HepG2 (cell line): Measurements from ENCODE around the gene ETV3L. TPM values are rescaled to one million over a fixed set of nuclear protein-coding genes. Genes with fewer than 3 reads are reported as not detected.

Source experiments
- ATAC-seq: fragments of 200-7000 bp; cut with Tn5 transposase; 3 replicates; pipeline ENCODE4 v1.9.1; 2020; ENCODE audit warnings: mild to moderate bottlenecking, moderate library complexity
- BruUV-seq: library from RNA; stranded (reverse); fragments of 400-500 nt; replicated peaks from 2 replicates; lab custom pipeline; 2021; lab: Mats Ljungman, UMichigan
- CTCF ChIA-PET: fragments of 300-600 bp; formaldehyde crosslinking; extraction: SDS; loops from one replicate; lab custom pipeline; 2021; ENCODE audit warnings: low total read pairs, inconsistent platforms, low intra/inter-chr PET ratio; lab: Yijun Ruan, JAX
- POLR2A ChIA-PET: fragments of 350-600 bp; sonication (Branson Sonifier 250); formaldehyde crosslinking; loops from one replicate; lab custom pipeline; 2020; ENCODE audit warnings: antibody characterized with exemption, inconsistent platforms; lab: Yijun Ruan, JAX
- DNase-seq: peaks from one replicate; pipeline ENCODE4 v3.0.0-alpha.2; 2015; ENCODE audit warnings: low spot score
- FAIRE-seq: peaks from 3 replicates; lab custom pipeline; 2011; peaks lifted over from hg19 to GRCh38; lab: Jason Lieb, UNC
- H2AFZ ChIP-seq: one replicate; pipeline ENCODE4 v1.6.1; 2011; ENCODE audit warnings: low read length, inconsistent platforms
- H3K27ac ChIP-seq: fragments of 300-600 bp; 3 replicates; pipeline ENCODE4 v1.8.0; 2011; ENCODE audit warnings: mixed run types, mild to moderate bottlenecking, mixed read lengths, low read length, inconsistent platforms; ENCODE audit not compliant: insufficient read depth; ENCODE audit errors: extremely low read length
- H3K27me3 ChIP-seq, 2 experiments: fragments of 200-600 bp in 1 of 2; 2 replicates in 1 of 2; 3 replicates in 1 of 2; pipeline versions ENCODE4 v1.6.0 to v1.8.0; 2011; ENCODE audit warnings: low read length in 2 of 2, mild to moderate bottlenecking in 2 of 2, moderate library complexity in 2 of 2, inconsistent platforms in 1 of 2; ENCODE audit not compliant: insufficient read depth in 2 of 2, control insufficient read depth in 1 of 2
- H3K36me3 ChIP-seq, 2 experiments: fragments of 200-600 bp in 1 of 2; replicated peaks in 1 of 2; 2 replicates in 1 of 2; 3 replicates in 1 of 2; pipeline versions ENCODE4 v1.5.1 to v1.8.0; 2011; ENCODE audit warnings: low read length in 2 of 2, inconsistent platforms in 1 of 2; ENCODE audit not compliant: insufficient read depth in 2 of 2, control insufficient read depth in 1 of 2
- H3K4me1 ChIP-seq: 2 replicates; pipeline ENCODE4 v1.5.1; 2012; ENCODE audit warnings: low read length, inconsistent platforms; ENCODE audit not compliant: insufficient read depth
- H3K4me2 ChIP-seq: 2 replicates; pipeline ENCODE4 v1.6.0; 2011; ENCODE audit warnings: low read depth, low read length, inconsistent platforms
- H3K4me3 ChIP-seq, 3 experiments: fragments of 200-600 bp in 1 of 3; sonication (generic), shearing (Covaris generic) in 1 of 3; replicated peaks in 1 of 3; 2 replicates each; pipeline ENCODE4 v1.5.1; 2011 to 2016; ENCODE audit warnings: low read length in 3 of 3, inconsistent platforms in 2 of 3, low read depth in 2 of 3, mild to moderate bottlenecking in 2 of 3, control low read depth in 1 of 3, mixed read lengths in 1 of 3; ENCODE audit not compliant: insufficient read depth in 1 of 3
- H3K79me2 ChIP-seq: one replicate; pipeline ENCODE4 v1.6.1; 2011; ENCODE audit warnings: low read length, inconsistent platforms; ENCODE audit not compliant: insufficient read depth
- H3K9ac ChIP-seq: 2 replicates; pipeline ENCODE4 v1.6.0; 2011; ENCODE audit warnings: mild to moderate bottlenecking, low read depth, low read length, inconsistent platforms; ENCODE audit not compliant: insufficient read depth
- H3K9me3 ChIP-seq: 2 replicates; pipeline ENCODE4 v1.5.1; 2012; ENCODE audit warnings: mild to moderate bottlenecking, low read length
- H4K20me1 ChIP-seq: 2 replicates; pipeline ENCODE4 v1.6.0; 2011; ENCODE audit warnings: inconsistent platforms, mild to moderate bottlenecking, low read length, moderate library complexity; ENCODE audit not compliant: insufficient read depth
- ATF1 ChIP-seq: IDR thresholded peaks from 2 replicates; pipeline ENCODE4 v1.6.1; 2016; ENCODE audit warnings: mild to moderate bottlenecking, control low read depth
- FOXA3 ChIP-seq: IDR thresholded peaks from 2 replicates; pipeline ENCODE4 v1.6.1; 2016; ENCODE audit warnings: missing genetic modification reagents, missing compliant biosample characterization
- KAT2B ChIP-seq: fragments of 150-350 bp; IDR thresholded peaks from 2 replicates; pipeline ENCODE4 v1.6.1; 2014; ENCODE audit warnings: low read depth, low read length, borderline replicate concordance
- RFX5 ChIP-seq: IDR thresholded peaks from 2 replicates; pipeline ENCODE4 v1.6.1; 2011; ENCODE audit warnings: low read depth, low read length, improper control_type of control experiment
- TARDBP ChIP-seq: sonication (generic); formaldehyde crosslinking; IDR thresholded peaks from 2 replicates; pipeline ENCODE4 v1.8.0; 2022; ENCODE audit warnings: mild to moderate bottlenecking, missing genetic modification reagents
- ZMAT3 ChIP-seq: sonication (generic); formaldehyde crosslinking; conservative IDR thresholded peaks from 2 replicates; pipeline ENCODE4 v1.7.0; 2021; ENCODE audit warnings: missing genetic modification reagents
- ZNF629 ChIP-seq: sonication (generic); formaldehyde crosslinking; conservative IDR thresholded peaks from 2 replicates; pipeline ENCODE4 v1.5.0; 2020; ENCODE audit warnings: missing genetic modification reagents
- ZNF709 ChIP-seq: sonication (generic); formaldehyde crosslinking; IDR thresholded peaks from 2 replicates; pipeline ENCODE4 v1.5.0; 2020; ENCODE audit warnings: mild to moderate bottlenecking, missing genetic modification reagents
- WGBS: methylation state at CpG from one replicate; pipeline ENCODE4 v1.1.6; 2017; ENCODE audit warnings: low lambda C conversion rate; 5-methylcytosine and 5-hydroxymethylcytosine counted together
- in situ Hi-C: cut with HindIII; loops from 2 replicates; pipeline ENCODE4 v1.10.0; 2017; ENCODE audit warnings: low pct_unique_long_range_greater_than_20kb; ENCODE audit not compliant: extremely low pct_ligation_motif_present
- intact Hi-C: fragments of 100-400 bp; cut with micrococcal nuclease; formaldehyde crosslinking; loops from one replicate; pipeline ENCODE4 v1.10.0; 2022; ENCODE audit not compliant: unreplicated experiment
- polyA plus RNA-seq, 8 experiments: library from polyadenylated mRNA; depleted of rRNA in 3 of 8; stranded (reverse) in 7 of 8; unstranded in 1 of 8; fragments of >200 nt; fragmentation: Illumina TruSeq in 4 of 8; extraction: Trizol in 4 of 8; gene quantifications; 2 replicates each; pipeline versions ENCODE4 v1.2.1 to v1.2.3, GENCODE V29; 2011 to 2016; ENCODE audit warnings: low read depth in 4 of 8, missing spikeins in 1 of 8, mixed read lengths in 1 of 8; ENCODE audit not compliant: insufficient read depth in 1 of 8
- total RNA-seq, 5 experiments: library from RNA; depleted of rRNA; stranded (reverse); fragments of >200 nt; fragmentation: Illumina TruSeq; extraction: Trizol; gene quantifications; 2 replicates each; pipeline ENCODE4 v1.2.3, GENCODE V29; 2016; ENCODE audit warnings: low read depth in 1 of 5
- TF ChIP-seq, protein P1 (sequence below): sonication (generic); formaldehyde crosslinking; IDR thresholded peaks from 2 replicates; pipeline ENCODE4 v1.5.1; 2020; ENCODE audit warnings: missing genetic modification reagents, mild to moderate bottlenecking, borderline replicate concordance
- TF ChIP-seq, protein P2 (sequence below): sonication (generic); formaldehyde crosslinking; IDR thresholded peaks from 2 replicates; pipeline ENCODE4 v1.4.0; 2020; ENCODE audit warnings: mild to moderate bottlenecking, low read depth, missing genetic modification reagents
- TF ChIP-seq, protein P3 (sequence below): sonication (generic); formaldehyde crosslinking; IDR thresholded peaks from 2 replicates; pipeline ENCODE4 v1.4.0; 2020; ENCODE audit warnings: missing genetic modification reagents
- TF ChIP-seq, protein P4 (sequence below): sonication (generic); formaldehyde crosslinking; IDR thresholded peaks from 2 replicates; pipeline ENCODE4 v1.4.0; 2020; ENCODE audit warnings: low read depth, missing genetic modification reagents

Gene ETV3L
- total and polyA plus RNA-seq, 2 of the 13 experiments (the other 11 are each of a cell fraction or from before 2014, with no cell fraction given), result not detected

DNA sequence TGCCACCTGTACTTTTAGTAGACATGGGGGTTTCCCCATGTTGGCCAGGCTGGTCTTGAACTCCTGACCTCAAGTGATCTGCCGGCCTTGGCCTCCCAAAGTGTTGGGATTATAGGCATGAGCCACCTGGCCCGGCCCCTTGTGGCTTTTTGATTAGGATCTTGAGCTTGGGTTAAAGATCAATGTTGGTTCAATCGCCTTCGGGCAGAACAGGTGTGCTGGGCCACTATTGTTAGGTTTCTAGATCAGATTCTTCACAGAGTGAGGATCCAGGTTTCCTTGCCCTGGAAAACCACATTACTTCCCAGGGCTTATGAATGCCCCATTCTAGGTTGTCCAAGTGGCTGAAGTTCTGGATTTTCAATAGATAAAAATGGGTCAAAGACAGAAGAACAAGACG, 32.5 kb upstream of the ETV3L start (continued):
- TF ChIP-seq FOXA3, result no peak
- no peak for TF ChIP-seq ATF1
- no peak for TF ChIP-seq ZMAT3 (CRISPR knock-in tag)
- no peak for TF ChIP-seq ZNF629 (CRISPR knock-in tag)
- TF ChIP-seq, protein P1, sequence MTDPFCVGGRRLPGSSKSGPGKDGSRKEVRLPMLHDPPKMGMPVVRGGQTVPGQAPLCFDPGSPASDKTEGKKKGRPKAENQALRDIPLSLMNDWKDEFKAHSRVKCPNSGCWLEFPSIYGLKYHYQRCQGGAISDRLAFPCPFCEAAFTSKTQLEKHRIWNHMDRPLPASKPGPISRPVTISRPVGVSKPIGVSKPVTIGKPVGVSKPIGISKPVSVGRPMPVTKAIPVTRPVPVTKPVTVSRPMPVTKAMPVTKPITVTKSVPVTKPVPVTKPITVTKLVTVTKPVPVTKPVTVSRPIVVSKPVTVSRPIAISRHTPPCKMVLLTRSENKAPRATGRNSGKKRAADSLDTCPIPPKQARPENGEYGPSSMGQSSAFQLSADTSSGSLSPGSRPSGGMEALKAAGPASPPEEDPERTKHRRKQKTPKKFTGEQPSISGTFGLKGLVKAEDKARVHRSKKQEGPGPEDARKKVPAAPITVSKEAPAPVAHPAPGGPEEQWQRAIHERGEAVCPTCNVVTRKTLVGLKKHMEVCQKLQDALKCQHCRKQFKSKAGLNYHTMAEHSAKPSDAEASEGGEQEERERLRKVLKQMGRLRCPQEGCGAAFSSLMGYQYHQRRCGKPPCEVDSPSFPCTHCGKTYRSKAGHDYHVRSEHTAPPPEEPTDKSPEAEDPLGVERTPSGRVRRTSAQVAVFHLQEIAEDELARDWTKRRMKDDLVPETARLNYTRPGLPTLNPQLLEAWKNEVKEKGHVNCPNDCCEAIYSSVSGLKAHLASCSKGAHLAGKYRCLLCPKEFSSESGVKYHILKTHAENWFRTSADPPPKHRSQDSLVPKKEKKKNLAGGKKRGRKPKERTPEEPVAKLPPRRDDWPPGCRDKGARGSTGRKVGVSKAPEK (CRISPR knock-in tag), result no peak

DNA sequence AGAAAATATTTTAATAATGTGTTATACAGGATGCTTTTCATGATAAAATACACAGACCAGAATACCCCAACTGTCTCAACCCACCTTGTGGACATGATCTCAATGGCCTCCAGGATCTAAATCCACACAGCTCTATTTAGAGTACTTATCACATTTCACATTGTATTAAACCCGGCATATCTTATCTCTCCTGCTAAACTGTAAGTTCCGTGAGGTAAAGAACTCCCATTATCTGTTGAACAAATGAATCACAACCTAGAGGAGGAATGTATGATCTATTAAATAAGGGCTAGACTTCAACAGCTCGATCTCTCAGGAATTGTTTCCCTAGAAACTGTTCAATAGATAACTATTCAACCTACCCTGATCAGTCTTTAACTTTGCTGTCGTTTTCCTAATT, 31.7 kb upstream of the ETV3L start:
- ChIA-PET CTCF (no interaction called here), POLR2A (no interaction called here)
- FAIRE-seq (no peak), ATAC-seq (no peak), DNase-seq (no peak)
- Histone ChIP-seq H3K36me3 (peaks cover 20 to 75% of the 10 kb centered on the region in 2 experiments), H3K79me2 (peaks cover 5% of the 10 kb centered on the region), H3K4me1 (peaks cover 12% of the 10 kb centered on the region), H2AFZ (no peak overlapping the region), H3K9me3 (no peaks in the 10 kb centered on the region), H4K20me1 (no peaks in the 10 kb centered on the region), H3K27me3 (no peaks in the 10 kb centered on the region), H3K4me2 (no peak overlapping the region), H3K4me3 (no peak overlapping the region), H3K9ac (no peak overlapping the region), H3K27ac (no peak overlapping the region)
- WGBS, result 95% methylated on average over 4 of the region's 4 CpGs
- intact Hi-C loops, result no loop called here
- no TSS peak for BruUV-seq
- in situ Hi-C loops, result no loop called here
- TF ChIP-seq, protein P2, sequence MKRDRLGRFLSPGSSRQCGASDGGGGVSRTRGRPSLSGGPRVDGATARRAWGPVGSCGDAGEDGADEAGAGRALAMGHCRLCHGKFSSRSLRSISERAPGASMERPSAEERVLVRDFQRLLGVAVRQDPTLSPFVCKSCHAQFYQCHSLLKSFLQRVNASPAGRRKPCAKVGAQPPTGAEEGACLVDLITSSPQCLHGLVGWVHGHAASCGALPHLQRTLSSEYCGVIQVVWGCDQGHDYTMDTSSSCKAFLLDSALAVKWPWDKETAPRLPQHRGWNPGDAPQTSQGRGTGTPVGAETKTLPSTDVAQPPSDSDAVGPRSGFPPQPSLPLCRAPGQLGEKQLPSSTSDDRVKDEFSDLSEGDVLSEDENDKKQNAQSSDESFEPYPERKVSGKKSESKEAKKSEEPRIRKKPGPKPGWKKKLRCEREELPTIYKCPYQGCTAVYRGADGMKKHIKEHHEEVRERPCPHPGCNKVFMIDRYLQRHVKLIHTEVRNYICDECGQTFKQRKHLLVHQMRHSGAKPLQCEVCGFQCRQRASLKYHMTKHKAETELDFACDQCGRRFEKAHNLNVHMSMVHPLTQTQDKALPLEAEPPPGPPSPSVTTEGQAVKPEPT (CRISPR knock-in tag), result no peak
- no peak for TF ChIP-seq TARDBP (CRISPR knock-in tag)
- TF ChIP-seq RFX5, result no peak
- TF ChIP-seq ZNF709 (CRISPR knock-in tag), result no peak
- TF ChIP-seq, protein P3, sequence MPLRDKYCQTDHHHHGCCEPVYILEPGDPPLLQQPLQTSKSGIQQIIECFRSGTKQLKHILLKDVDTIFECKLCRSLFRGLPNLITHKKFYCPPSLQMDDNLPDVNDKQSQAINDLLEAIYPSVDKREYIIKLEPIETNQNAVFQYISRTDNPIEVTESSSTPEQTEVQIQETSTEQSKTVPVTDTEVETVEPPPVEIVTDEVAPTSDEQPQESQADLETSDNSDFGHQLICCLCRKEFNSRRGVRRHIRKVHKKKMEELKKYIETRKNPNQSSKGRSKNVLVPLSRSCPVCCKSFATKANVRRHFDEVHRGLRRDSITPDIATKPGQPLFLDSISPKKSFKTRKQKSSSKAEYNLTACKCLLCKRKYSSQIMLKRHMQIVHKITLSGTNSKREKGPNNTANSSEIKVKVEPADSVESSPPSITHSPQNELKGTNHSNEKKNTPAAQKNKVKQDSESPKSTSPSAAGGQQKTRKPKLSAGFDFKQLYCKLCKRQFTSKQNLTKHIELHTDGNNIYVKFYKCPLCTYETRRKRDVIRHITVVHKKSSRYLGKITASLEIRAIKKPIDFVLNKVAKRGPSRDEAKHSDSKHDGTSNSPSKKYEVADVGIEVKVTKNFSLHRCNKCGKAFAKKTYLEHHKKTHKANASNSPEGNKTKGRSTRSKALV, result no peak
- TF ChIP-seq KAT2B, result no peak
- TF ChIP-seq, protein P4, sequence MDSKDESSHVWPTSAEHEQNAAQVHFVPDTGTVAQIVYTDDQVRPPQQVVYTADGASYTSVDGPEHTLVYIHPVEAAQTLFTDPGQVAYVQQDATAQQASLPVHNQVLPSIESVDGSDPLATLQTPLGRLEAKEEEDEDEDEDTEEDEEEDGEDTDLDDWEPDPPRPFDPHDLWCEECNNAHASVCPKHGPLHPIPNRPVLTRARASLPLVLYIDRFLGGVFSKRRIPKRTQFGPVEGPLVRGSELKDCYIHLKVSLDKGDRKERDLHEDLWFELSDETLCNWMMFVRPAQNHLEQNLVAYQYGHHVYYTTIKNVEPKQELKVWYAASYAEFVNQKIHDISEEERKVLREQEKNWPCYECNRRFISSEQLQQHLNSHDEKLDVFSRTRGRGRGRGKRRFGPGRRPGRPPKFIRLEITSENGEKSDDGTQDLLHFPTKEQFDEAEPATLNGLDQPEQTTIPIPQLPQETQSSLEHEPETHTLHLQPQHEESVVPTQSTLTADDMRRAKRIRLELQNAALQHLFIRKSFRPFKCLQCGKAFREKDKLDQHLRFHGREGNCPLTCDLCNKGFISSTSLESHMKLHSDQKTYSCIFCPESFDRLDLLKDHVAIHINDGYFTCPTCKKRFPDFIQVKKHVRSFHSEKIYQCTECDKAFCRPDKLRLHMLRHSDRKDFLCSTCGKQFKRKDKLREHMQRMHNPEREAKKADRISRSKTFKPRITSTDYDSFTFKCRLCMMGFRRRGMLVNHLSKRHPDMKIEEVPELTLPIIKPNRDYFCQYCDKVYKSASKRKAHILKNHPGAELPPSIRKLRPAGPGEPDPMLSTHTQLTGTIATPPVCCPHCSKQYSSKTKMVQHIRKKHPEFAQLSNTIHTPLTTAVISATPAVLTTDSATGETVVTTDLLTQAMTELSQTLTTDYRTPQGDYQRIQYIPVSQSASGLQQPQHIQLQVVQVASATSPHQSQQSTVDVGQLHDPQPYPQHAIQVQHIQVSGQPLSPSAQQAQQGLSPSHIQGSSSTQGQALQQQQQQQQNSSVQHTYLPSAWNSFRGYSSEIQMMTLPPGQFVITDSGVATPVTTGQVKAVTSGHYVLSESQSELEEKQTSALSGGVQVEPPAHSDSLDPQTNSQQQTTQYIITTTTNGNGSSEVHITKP, result no peak
- no peak for TF ChIP-seq ATF1
